Measurements from ENCODE around the gene FJX1.

FJX1 gene

DNA sequence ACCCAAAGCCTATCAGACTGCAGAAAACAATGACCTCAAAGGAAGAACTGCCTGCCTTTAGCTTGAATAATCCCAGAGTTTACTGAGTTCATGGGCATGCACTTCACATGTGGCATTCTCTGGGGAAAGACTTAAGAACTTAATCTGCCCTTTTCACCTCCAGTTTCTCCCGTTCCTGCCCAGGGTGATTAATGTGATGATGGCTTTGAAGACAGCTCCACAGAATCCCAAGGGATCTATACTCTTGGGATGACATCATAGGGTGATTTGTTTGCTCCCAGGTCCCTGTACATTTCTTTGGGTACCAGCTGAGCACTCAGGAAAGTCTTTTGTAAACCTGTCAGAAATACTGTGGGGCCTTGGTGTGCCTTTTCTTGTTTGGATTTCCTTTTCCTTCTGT is 14.0 kb downstream of the FJX1 start:
- H3K27ac ChIP-seq: no peak overlapping the region
- no peak for TF ChIP-seq CTCF (conservative IDR thresholded peaks at IDR 0.05)

- no peak for TF ChIP-seq CTCF (conservative IDR thresholded peaks at IDR 0.05)
- no peak overlapping the region for H3K27ac ChIP-seq
Measured at GRCh38 chr11:35633827-35634423, 15.7 kb downstream of the FJX1 start.

GRCh38 chr11:35635933-35636332 is 17.7 kb downstream of the FJX1 start:
- no peak for TF ChIP-seq CTCF (conservative IDR thresholded peaks at IDR 0.05)
- H3K27ac ChIP-seq: no peak overlapping the region

- TF ChIP-seq CTCF (conservative IDR thresholded peaks at IDR 0.05): no peak
- no peak overlapping the region for H3K27ac ChIP-seq
Measured at GRCh38 chr11:35639591-35640179, 21.4 kb downstream of the FJX1 start.

DNA sequence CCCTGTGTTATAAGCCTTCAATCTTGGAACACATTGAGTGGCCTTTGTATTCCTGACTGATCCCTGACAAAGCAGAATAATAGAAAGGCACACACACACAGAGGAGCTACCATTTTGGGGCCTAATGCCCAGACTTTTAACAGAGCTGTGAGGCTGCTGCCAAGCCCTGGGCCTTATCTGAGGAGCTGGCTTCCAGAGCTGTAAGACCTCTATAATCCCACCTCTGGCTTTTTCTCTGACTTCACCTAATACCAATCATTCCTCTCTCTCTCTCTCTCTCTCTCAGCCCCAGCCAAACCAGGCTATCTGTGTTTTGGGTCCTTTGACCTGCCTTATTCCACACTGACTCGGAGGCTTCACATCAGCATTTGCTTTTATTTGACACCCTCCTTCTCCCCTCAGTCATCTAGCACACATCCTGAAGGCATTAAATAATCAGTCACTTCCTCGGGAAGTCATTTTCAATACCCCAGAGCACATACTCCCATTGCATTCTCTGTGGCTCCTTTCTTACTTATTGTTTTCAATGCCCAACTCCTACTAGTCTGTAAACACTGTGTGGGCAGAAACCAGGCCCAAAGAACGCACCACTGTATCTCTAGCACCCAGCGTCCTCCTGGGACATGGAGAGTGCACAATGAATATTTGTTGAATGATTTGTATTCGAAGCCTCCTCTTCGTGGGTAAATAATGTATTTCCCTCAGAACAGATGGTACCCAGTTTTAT is 23.1 kb downstream of the FJX1 start:
- no peak overlapping the region for H3K27ac ChIP-seq
- no peak for TF ChIP-seq CTCF (conservative IDR thresholded peaks at IDR 0.05)

DNA sequence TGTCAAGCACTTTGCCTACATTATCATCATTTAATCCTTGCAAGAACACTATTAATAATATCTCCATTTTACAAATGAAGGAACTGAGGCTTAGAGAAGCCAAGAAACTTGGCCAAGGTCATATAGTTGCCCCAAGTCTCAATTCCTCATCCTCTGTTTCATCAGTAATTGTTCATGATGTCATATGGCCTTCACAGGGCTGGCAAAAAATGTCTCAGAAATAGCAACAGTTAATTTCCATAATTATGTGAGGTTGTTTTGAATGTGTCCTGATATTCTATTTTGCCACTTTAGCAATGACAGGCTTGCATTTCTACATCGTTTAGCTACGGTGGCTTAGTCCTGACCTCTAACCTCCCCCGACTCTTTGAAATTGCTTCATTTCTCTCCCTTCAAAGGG is 23.7 kb downstream of the FJX1 start:
- no peak overlapping the region for H3K27ac ChIP-seq
- no peak for TF ChIP-seq CTCF (conservative IDR thresholded peaks at IDR 0.05)

GRCh38 chr11:35647421-35648093 is 29.3 kb downstream of the FJX1 start:
- H3K27ac ChIP-seq: no peak overlapping the region
- no peak for TF ChIP-seq CTCF (conservative IDR thresholded peaks at IDR 0.05)
